Smooth muscle cell (in vitro differentiated cells): Measurements from ENCODE around the gene SORCS2. TPM values are rescaled to one million over a fixed set of nuclear protein-coding genes. Genes with fewer than 3 reads are reported as not detected.

Experiments used
- DNase-seq: peaks from one replicate; lab custom pipeline; 2025; ENCODE audit not compliant: unreplicated experiment; lab: John Stamatoyannopoulos, UW
- H2AFZ ChIP-seq: fragments of 200-600 bp; sonication (generic); 2 replicates; pipeline ENCODE4 v1.6.0; 2016; ENCODE audit warnings: antibody characterized with exemption, low read depth, mild to moderate bottlenecking
- H3F3A ChIP-seq: fragments of 200-600 bp; sonication (generic); 2 replicates; pipeline ENCODE4 v1.6.0; 2017; ENCODE audit warnings: antibody characterized with exemption, low read depth
- H3K27ac ChIP-seq: fragments of 200-600 bp; sonication (generic); 2 replicates; pipeline ENCODE4 v1.5.1; 2016; ENCODE audit warnings: low read depth, mild to moderate bottlenecking
- H3K27me3 ChIP-seq: fragments of 200-600 bp; sonication (generic); 2 replicates; pipeline ENCODE4 v1.6.1; 2016; ENCODE audit warnings: low read depth, mild to moderate bottlenecking
- H3K36me3 ChIP-seq: fragments of 200-600 bp; sonication (generic); 2 replicates; pipeline ENCODE4 v1.5.1; 2016; ENCODE audit warnings: low read depth
- H3K4me1 ChIP-seq: fragments of 200-600 bp; sonication (generic); 2 replicates; pipeline ENCODE4 v1.5.1; 2016; ENCODE audit warnings: low read depth
- H3K4me2 ChIP-seq: fragments of 200-600 bp; sonication (generic); 2 replicates; pipeline ENCODE4 v1.6.0; 2016; ENCODE audit warnings: mild to moderate bottlenecking
- H3K4me3 ChIP-seq: fragments of 200-600 bp; sonication (generic); 2 replicates; pipeline ENCODE4 v1.5.1; 2016; ENCODE audit warnings: mild to moderate bottlenecking
- H3K79me2 ChIP-seq: fragments of 200-600 bp; sonication (generic); 2 replicates; pipeline ENCODE4 v1.6.0; 2016; ENCODE audit warnings: low read depth, mild to moderate bottlenecking
- H3K9ac ChIP-seq: fragments of 200-600 bp; sonication (generic); 2 replicates; pipeline ENCODE4 v1.6.0; 2016; ENCODE audit warnings: low read depth
- H3K9me3 ChIP-seq: fragments of 200-600 bp; sonication (generic); replicated peaks from 2 replicates; pipeline ENCODE4 v1.5.1; 2016; ENCODE audit warnings: low read depth
- H4K20me1 ChIP-seq: fragments of 200-600 bp; sonication (generic); 2 replicates; pipeline ENCODE4 v1.6.0; 2016; ENCODE audit warnings: low read depth
- WGBS: methylation state at CpG from one replicate; pipeline ENCODE4 v1.1.7; 2016; ENCODE audit warnings: low lambda C conversion rate; 5-methylcytosine and 5-hydroxymethylcytosine counted together
- polyA plus RNA-seq: library from polyadenylated mRNA; unstranded; fragments of >200 nt; fragmentation: Nextera tagmentation; extraction: Ambion mirVana; gene quantifications from 2 replicates; pipeline ENCODE4 v1.2.1, GENCODE V29; 2016
- total RNA-seq: library from RNA; depleted of rRNA; stranded (reverse); fragments of >200 nt; gene quantifications from 2 replicates; pipeline ENCODE4 v1.2.3, GENCODE V29; 2014
- TF ChIP-seq, protein P1 (sequence below): fragments of 200-600 bp; sonication (generic); IDR thresholded peaks from 2 replicates; pipeline ENCODE4 v1.5.1; 2017; ENCODE audit warnings: borderline replicate concordance, mild to moderate bottlenecking, antibody characterized with exemption; ENCODE audit not compliant: insufficient read depth, poor library complexity, severe bottlenecking

SORCS2 gene
- total and polyA plus RNA-seq, 2 experiments from 2014 or later: 5.2 to 9.3 TPM

GRCh38 chr4:7286170-7286569 is 93.8 kb downstream of the SORCS2 start:
- DNase-seq: no peak
- no peaks in the 10 kb centered on the region for H3K79me2 ChIP-seq
- no peak overlapping the region for H3K4me3 ChIP-seq
- peaks cover 4% of the 10 kb centered on the region for H3F3A ChIP-seq
- TF ChIP-seq, protein P1, sequence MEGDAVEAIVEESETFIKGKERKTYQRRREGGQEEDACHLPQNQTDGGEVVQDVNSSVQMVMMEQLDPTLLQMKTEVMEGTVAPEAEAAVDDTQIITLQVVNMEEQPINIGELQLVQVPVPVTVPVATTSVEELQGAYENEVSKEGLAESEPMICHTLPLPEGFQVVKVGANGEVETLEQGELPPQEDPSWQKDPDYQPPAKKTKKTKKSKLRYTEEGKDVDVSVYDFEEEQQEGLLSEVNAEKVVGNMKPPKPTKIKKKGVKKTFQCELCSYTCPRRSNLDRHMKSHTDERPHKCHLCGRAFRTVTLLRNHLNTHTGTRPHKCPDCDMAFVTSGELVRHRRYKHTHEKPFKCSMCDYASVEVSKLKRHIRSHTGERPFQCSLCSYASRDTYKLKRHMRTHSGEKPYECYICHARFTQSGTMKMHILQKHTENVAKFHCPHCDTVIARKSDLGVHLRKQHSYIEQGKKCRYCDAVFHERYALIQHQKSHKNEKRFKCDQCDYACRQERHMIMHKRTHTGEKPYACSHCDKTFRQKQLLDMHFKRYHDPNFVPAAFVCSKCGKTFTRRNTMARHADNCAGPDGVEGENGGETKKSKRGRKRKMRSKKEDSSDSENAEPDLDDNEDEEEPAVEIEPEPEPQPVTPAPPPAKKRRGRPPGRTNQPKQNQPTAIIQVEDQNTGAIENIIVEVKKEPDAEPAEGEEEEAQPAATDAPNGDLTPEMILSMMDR: no peak
- no peaks in the 10 kb centered on the region for H3K36me3 ChIP-seq
- H3K27me3 ChIP-seq: no peaks in the 10 kb centered on the region
- no peak overlapping the region for H3K27ac ChIP-seq
- H3K9ac ChIP-seq: no peak overlapping the region
- H3K4me1 ChIP-seq: peaks cover 13% of the 10 kb centered on the region
- no peaks in the 10 kb centered on the region for H4K20me1 ChIP-seq
- H3K9me3 ChIP-seq: no peaks in the 10 kb centered on the region
- 93% methylated on average over 14 of the region's 14 CpGs for WGBS
- no peak overlapping the region for H2AFZ ChIP-seq
- H3K4me2 ChIP-seq: no peak overlapping the region

DNA sequence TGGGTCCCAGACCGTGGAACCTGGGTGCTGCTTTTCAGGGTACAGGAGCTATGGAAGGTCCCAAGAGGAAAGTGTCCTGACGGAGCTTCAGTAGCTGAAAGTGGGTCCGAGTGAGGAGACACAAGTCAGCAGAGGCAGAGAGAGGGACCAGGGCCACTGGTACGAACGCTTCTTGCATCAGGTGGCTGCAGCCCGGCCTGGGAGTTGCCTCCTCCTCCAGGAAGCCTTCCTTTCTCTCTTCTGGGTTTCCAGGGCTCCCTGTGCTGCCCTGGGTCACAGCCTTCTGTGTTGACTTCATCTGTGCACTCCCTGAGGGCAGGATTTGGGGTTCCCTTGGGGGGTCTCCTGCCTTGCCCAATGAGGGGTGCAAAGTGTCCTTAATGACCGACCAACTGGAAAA is 94.5 kb downstream of the SORCS2 start:
- H3K27ac ChIP-seq: no peak overlapping the region
- H3K9ac ChIP-seq: no peak overlapping the region
- no peak overlapping the region for H2AFZ ChIP-seq
- TF ChIP-seq, protein P1: no peak
- no peaks in the 10 kb centered on the region for H3K36me3 ChIP-seq
- H3K4me3 ChIP-seq: no peak overlapping the region
- H4K20me1 ChIP-seq: no peaks in the 10 kb centered on the region
- peaks cover 4% of the 10 kb centered on the region for H3F3A ChIP-seq
- 94% methylated on average over 7 of the region's 7 CpGs for WGBS
- no peaks in the 10 kb centered on the region for H3K9me3 ChIP-seq
- no peak for DNase-seq
- no peaks in the 10 kb centered on the region for H3K27me3 ChIP-seq
- peaks cover 6% of the 10 kb centered on the region for H3K4me1 ChIP-seq
- H3K4me2 ChIP-seq: no peak overlapping the region
- H3K79me2 ChIP-seq: no peaks in the 10 kb centered on the region

DNA sequence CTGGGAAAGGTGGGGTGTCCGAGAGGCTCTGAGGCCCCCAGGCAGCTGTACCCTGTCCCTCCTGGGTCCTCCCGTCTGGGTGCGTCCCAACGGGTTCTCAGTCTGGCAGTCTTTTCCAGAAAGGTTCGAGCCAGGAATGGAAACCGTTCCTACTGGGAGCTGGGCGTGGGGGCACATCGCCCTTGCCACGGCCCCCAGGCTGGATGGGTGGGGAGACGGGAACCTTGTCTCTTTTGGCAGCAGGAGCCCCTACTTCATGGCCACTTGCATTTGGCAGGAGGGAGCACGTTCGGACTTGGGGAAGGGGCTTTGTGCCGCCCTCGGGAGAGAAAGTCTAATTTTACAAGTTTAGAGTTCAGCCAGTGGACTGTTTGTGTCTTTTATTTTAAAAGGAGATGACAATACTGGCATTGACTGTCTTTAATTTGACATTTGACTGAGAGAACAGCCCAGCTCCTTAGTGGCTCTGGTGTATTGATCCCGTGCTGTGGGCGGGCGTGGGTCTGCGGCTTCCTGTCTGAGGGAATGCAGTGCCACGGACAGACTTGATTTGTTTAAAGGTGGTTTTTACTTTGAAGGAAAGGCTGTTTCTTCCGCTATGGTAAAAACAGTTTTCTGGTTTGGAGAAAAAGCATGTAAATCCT is 95.1 kb downstream of the SORCS2 start:
- no peaks in the 10 kb centered on the region for H3K36me3 ChIP-seq
- no peak overlapping the region for H3K27ac ChIP-seq
- H3K79me2 ChIP-seq: no peaks in the 10 kb centered on the region
- no peak for DNase-seq
- no peaks in the 10 kb centered on the region for H4K20me1 ChIP-seq
- peaks cover under 1% of the 10 kb centered on the region for H3K4me1 ChIP-seq
- no peak overlapping the region for H2AFZ ChIP-seq
- TF ChIP-seq, protein P1: no peak
- peaks cover under 1% of the 10 kb centered on the region for H3F3A ChIP-seq
- H3K4me3 ChIP-seq: no peak overlapping the region
- H3K4me2 ChIP-seq: no peak overlapping the region
- no peaks in the 10 kb centered on the region for H3K27me3 ChIP-seq
- no peaks in the 10 kb centered on the region for H3K9me3 ChIP-seq
- no peak overlapping the region for H3K9ac ChIP-seq
- 85% methylated on average over 20 of the region's 20 CpGs for WGBS

GRCh38 chr4:7287918-7288280 is 95.6 kb downstream of the SORCS2 start:
- WGBS: 90% methylated on average over 18 of the region's 18 CpGs
- H3K27ac ChIP-seq: no peak overlapping the region
- H3F3A ChIP-seq: no peaks in the 10 kb centered on the region
- H3K79me2 ChIP-seq: no peaks in the 10 kb centered on the region
- H3K4me1 ChIP-seq: no peaks in the 10 kb centered on the region
- no peak overlapping the region for H2AFZ ChIP-seq
- H3K4me2 ChIP-seq: no peak overlapping the region
- H3K27me3 ChIP-seq: no peaks in the 10 kb centered on the region
- TF ChIP-seq, protein P1: no peak
- no peaks in the 10 kb centered on the region for H3K9me3 ChIP-seq
- DNase-seq: no peak
- H3K4me3 ChIP-seq: no peak overlapping the region
- no peak overlapping the region for H3K9ac ChIP-seq
- H3K36me3 ChIP-seq: no peaks in the 10 kb centered on the region
- no peaks in the 10 kb centered on the region for H4K20me1 ChIP-seq
